ENCODE results near the gene GAS2L1.

Gene GAS2L1

GRCh38 chr22:29328566-29329500 is 22.4 kb downstream of the GAS2L1 start:
- no peak for DNase-seq

- no peak for DNase-seq
These were observed 23.1 kb downstream of the GAS2L1 start for GRCh38 chr22:29329581-29329980.

- no peak for DNase-seq
These were observed 23.8 kb downstream of the GAS2L1 start for GRCh38 chr22:29330291-29330690.

GRCh38 chr22:29330753-29331152 is 24.3 kb downstream of the GAS2L1 start:
- DNase-seq = no peak

- no peak for DNase-seq
These were observed 24.8 kb downstream of the GAS2L1 start for GRCh38 chr22:29331213-29331612.

GRCh38 chr22:29331658-29332300 is 25.3 kb downstream of the GAS2L1 start:
- DNase-seq = no peak

- no peak for DNase-seq
These were observed 26.5 kb downstream of the GAS2L1 start for GRCh38 chr22:29332886-29333496.

GRCh38 chr22:29334148-29334547 is 27.7 kb downstream of the GAS2L1 start:
- no peak for DNase-seq

- no peak for DNase-seq
These were observed 28.4 kb downstream of the GAS2L1 start for GRCh38 chr22:29334696-29335344.

GRCh38 chr22:29335656-29336055 is 29.2 kb downstream of the GAS2L1 start:
- DNase-seq = no peak

- DNase-seq = no peak
These were observed 30.5 kb downstream of the GAS2L1 start for GRCh38 chr22:29336751-29337490.

- DNase-seq = no peak
These were observed 31.3 kb downstream of the GAS2L1 start for GRCh38 chr22:29337631-29338284.

GRCh38 chr22:29338398-29338797 is 31.9 kb downstream of the GAS2L1 start:
- no peak for DNase-seq

GRCh38 chr22:29339381-29340235 is 33.2 kb downstream of the GAS2L1 start:
- no peak for DNase-seq

- no peak for DNase-seq
These were observed 34.1 kb downstream of the GAS2L1 start for GRCh38 chr22:29340566-29340965.

- no peak for DNase-seq
These were observed 34.8 kb downstream of the GAS2L1 start for GRCh38 chr22:29341056-29341848.

- no peak for DNase-seq
These were observed 35.3 kb downstream of the GAS2L1 start for GRCh38 chr22:29341849-29342127.

GRCh38 chr22:29342177-29342576 is 35.7 kb downstream of the GAS2L1 start:
- no peak for DNase-seq

- no peak for DNase-seq
These were observed 36.3 kb downstream of the GAS2L1 start for GRCh38 chr22:29342577-29343312.
